Mesothelial cell of epicardium (in vitro differentiated cells): ENCODE measurements around the gene MAPK14. TPM values are rescaled to one million over a fixed set of nuclear protein-coding genes. Genes with fewer than 3 reads are reported as not detected.

ENCODE experiments used
- DNase-seq, 2 experiments: peaks; one replicate each; pipeline ENCODE4 v3.0.0; 2021; ENCODE audit warnings: low spot score in 2 of 2; ENCODE audit not compliant: unreplicated experiment in 2 of 2
- H3K27ac Mint-ChIP-seq: 2 replicates; pipeline ENCODE4 v1.8.0; 2021; ENCODE audit warnings: mixed read lengths
- H3K27me3 Mint-ChIP-seq: 2 replicates; pipeline ENCODE4 v1.8.0; 2021; ENCODE audit warnings: low read depth, mixed read lengths
- H3K36me3 Mint-ChIP-seq: 2 replicates; pipeline ENCODE4 v1.8.0; 2021; ENCODE audit warnings: mixed read lengths
- H3K4me1 Mint-ChIP-seq: 2 replicates; pipeline ENCODE4 v1.8.0; 2021; ENCODE audit warnings: mixed read lengths
- H3K4me3 Mint-ChIP-seq: 2 replicates; pipeline ENCODE4 v1.8.0; 2021; ENCODE audit warnings: mild to moderate bottlenecking, moderate library complexity, mixed read lengths
- H3K9me3 Mint-ChIP-seq: 2 replicates; pipeline ENCODE4 v1.8.0; 2021; ENCODE audit warnings: mixed read lengths
- CTCF ChIP-seq: fragments of 200-600 bp; sonication (generic); IDR thresholded peaks from one replicate; pipeline ENCODE4 v1.5.0; 2021; ENCODE audit warnings: antibody characterized with exemption; ENCODE audit not compliant: unreplicated experiment
- total RNA-seq: library from RNA; stranded (reverse); gene quantifications from 3 replicates; pipeline ENCODE4 v1.2.1, GENCODE V29; 2021

MAPK14 gene
- total RNA-seq, 1 donor from 2014 or later = 54.8 TPM

GRCh38 chr6:36102853-36103252 lies 75.2 kb downstream of the MAPK14 start:
- no peaks in the 10 kb centered on the region for H3K9me3 Mint-ChIP-seq
- no peak for DNase-seq
- H3K4me3 Mint-ChIP-seq = no peak overlapping the region
- peaks cover 14% of the 10 kb centered on the region for H3K4me1 Mint-ChIP-seq
- TF ChIP-seq CTCF = no peak
- H3K27me3 Mint-ChIP-seq = no peaks in the 10 kb centered on the region
- H3K36me3 Mint-ChIP-seq = peaks cover 29% of the 10 kb centered on the region
- no peak overlapping the region for H3K27ac Mint-ChIP-seq

GRCh38 chr6:36104836-36105235 lies 77.2 kb downstream of the MAPK14 start:
- DNase-seq = no peak
- no peak overlapping the region for H3K4me3 Mint-ChIP-seq
- H3K36me3 Mint-ChIP-seq = peaks cover 44% of the 10 kb centered on the region
- no peak for TF ChIP-seq CTCF
- H3K27ac Mint-ChIP-seq = no peak overlapping the region
- H3K9me3 Mint-ChIP-seq = no peaks in the 10 kb centered on the region
- H3K4me1 Mint-ChIP-seq = peaks cover 2% of the 10 kb centered on the region
- no peaks in the 10 kb centered on the region for H3K27me3 Mint-ChIP-seq

- Mint-ChIP-seq H3K27ac (no peak overlapping the region), H3K4me1 (no peaks in the 10 kb centered on the region), H3K9me3 (no peaks in the 10 kb centered on the region), H3K27me3 (no peaks in the 10 kb centered on the region), H3K4me3 (no peak overlapping the region), H3K36me3 (peaks cover 43% of the 10 kb centered on the region)
- TF ChIP-seq CTCF = no peak
- no peak for DNase-seq
Measured at GRCh38 chr6:36109092-36109491, 81.5 kb downstream of the MAPK14 start.

GRCh38 chr6:36110050-36110449 lies 82.4 kb downstream of the MAPK14 start:
- no peak for DNase-seq
- no peak for TF ChIP-seq CTCF
- H3K9me3 Mint-ChIP-seq = no peaks in the 10 kb centered on the region
- H3K4me3 Mint-ChIP-seq = no peak overlapping the region
- H3K27ac Mint-ChIP-seq = no peak overlapping the region
- H3K4me1 Mint-ChIP-seq = no peaks in the 10 kb centered on the region
- H3K36me3 Mint-ChIP-seq = peaks cover 41% of the 10 kb centered on the region
- H3K27me3 Mint-ChIP-seq = no peaks in the 10 kb centered on the region

GRCh38 chr6:36110863-36111262 lies 83.3 kb downstream of the MAPK14 start:
- no peak overlapping the region for H3K4me3 Mint-ChIP-seq
- H3K9me3 Mint-ChIP-seq = no peaks in the 10 kb centered on the region
- no peak overlapping the region for H3K27ac Mint-ChIP-seq
- H3K27me3 Mint-ChIP-seq = no peaks in the 10 kb centered on the region
- no peaks in the 10 kb centered on the region for H3K4me1 Mint-ChIP-seq
- peaks cover 41% of the 10 kb centered on the region for H3K36me3 Mint-ChIP-seq
- DNase-seq = no peak
- TF ChIP-seq CTCF = no peak

GRCh38 chr6:36111526-36111925 lies 83.9 kb downstream of the MAPK14 start:
- Mint-ChIP-seq H3K27ac (peak overlapping the region; percentile 25), H3K4me1 (no peaks in the 10 kb centered on the region), H3K4me3 (no peak overlapping the region), H3K36me3 (peaks cover 43% of the 10 kb centered on the region), H3K27me3 (no peaks in the 10 kb centered on the region), H3K9me3 (no peaks in the 10 kb centered on the region)
- TF ChIP-seq CTCF = no peak
- no peak for DNase-seq
